ENCODE measurements around the gene MEAK7.
"Not testable (repeated sequence)": the region's sequence is repeated elsewhere in the genome, so short reads cannot be mapped to it uniquely, and the experiment has no call there.

Gene MEAK7

DNA sequence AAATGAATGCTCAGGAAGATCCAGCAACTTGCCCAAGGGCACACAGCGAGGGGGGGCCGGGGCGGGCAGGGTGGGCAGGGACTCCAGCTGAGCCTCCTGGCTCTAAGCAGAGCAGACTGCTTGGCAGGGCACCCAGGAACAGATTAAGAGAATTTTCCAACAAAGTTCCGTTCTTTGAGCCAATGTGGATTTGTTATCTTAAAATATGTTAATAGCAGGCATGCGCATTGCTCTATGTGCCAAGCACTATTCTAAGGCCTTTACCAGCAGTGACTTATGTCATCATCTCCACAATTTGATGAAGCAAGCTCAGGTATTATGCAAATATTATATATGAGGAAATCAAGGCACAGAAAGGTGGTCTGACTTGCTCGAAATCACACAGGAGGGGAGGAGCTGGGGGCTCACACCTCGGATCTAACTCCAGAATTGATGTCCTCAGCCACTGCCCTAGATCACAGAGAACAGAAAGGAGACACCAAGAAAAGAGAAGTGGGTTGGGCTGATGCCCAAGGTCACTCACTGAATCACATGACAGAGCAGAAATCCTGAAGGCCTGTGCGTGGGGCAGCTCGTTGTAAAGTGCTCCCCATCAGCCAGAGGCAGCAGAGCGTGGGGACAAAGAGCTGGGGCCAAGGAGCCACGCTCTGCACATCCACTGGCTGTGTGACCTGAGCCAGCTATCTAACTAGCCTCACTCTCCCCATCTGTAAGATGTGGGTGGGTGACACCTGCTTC lies 23.2 kb upstream of the MEAK7 start:
- TF ChIP-seq, protein P1, sequence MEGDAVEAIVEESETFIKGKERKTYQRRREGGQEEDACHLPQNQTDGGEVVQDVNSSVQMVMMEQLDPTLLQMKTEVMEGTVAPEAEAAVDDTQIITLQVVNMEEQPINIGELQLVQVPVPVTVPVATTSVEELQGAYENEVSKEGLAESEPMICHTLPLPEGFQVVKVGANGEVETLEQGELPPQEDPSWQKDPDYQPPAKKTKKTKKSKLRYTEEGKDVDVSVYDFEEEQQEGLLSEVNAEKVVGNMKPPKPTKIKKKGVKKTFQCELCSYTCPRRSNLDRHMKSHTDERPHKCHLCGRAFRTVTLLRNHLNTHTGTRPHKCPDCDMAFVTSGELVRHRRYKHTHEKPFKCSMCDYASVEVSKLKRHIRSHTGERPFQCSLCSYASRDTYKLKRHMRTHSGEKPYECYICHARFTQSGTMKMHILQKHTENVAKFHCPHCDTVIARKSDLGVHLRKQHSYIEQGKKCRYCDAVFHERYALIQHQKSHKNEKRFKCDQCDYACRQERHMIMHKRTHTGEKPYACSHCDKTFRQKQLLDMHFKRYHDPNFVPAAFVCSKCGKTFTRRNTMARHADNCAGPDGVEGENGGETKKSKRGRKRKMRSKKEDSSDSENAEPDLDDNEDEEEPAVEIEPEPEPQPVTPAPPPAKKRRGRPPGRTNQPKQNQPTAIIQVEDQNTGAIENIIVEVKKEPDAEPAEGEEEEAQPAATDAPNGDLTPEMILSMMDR (IDR thresholded peaks at IDR 0.05; ENCODE audit: insufficient read depth, low read depth, low read length, missing control alignments): no peak
- no peak overlapping the region for H3K4me3 ChIP-seq (ENCODE audit: low read depth, low read length)
- DNase-seq (ENCODE audit: low read depth): no peak

DNA sequence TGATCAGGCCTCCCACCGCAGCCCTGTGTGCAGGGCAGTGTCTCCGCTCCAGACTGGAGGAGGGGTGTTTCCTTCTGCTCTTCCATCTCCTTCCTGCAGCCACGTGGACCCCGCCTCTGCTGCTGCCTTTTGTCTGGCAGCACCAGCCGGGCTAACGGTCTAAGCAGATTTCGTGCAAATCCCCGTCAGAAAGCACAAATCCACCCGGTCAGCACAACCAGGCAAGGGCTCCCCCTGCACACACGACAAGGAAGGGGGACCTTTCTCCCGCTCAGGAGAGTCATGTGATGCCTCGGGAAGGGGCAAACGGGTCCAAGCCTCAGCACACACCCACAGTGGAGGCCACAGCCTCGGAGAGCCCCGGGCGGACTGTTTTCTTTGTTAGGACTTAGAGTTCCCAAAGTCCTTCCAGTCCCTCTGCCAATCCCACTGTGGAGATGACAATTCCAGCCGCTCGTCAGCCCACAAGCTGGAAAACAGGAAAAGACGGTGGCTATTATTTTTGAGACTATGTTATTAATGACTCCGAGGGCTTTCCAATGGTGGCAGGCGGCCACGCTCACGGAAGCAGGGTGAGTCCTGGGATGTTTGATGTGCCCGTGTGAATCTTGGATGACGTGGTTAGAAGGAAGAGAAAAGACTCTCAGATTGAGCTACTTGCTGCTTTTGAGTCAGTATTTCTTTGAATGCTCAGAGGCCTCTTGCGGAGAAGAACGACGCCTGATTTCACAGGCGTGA lies 22.5 kb upstream of the MEAK7 start:
- no peak for DNase-seq (ENCODE audit: low read depth)
- no peak overlapping the region for H3K4me3 ChIP-seq (ENCODE audit: low read depth, low read length)
- TF ChIP-seq, protein P1 (IDR thresholded peaks at IDR 0.05; ENCODE audit: insufficient read depth, low read depth, low read length, missing control alignments): no peak

DNA sequence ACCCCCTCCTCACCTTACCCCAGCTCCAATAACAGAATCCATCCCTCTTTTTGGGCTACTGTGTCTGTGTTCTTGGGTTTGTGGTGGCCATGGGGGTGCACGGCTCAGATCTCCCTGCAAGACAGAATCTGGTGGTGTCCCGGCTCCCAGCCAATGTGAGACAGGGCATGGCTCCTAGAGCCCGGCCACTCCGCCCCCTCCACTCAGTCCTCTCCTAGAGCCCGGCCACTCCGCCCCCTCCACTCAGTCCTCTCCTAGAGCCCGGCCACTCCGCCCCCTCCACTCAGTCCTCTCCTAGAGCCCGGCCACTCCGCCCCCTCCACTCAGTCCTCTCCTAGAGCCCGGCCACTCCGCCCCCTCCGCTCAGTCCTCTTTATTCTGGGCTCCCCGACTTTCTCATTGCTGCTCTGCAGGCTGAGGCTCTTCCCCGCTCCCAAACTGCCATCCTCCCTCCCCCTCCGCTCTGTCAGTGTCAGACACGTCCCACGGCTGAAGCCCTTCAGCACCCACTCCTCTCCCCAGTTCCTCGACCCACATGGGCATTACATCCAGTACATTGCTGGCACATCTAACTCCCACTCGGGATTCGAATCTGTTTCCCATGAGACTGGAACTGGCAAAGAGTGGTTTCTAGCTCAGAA lies 20.6 kb upstream of the MEAK7 start:
- not testable (repeated sequence) for DNase-seq (ENCODE audit: low read depth); H3K4me3 ChIP-seq (ENCODE audit: low read depth, low read length)

DNA sequence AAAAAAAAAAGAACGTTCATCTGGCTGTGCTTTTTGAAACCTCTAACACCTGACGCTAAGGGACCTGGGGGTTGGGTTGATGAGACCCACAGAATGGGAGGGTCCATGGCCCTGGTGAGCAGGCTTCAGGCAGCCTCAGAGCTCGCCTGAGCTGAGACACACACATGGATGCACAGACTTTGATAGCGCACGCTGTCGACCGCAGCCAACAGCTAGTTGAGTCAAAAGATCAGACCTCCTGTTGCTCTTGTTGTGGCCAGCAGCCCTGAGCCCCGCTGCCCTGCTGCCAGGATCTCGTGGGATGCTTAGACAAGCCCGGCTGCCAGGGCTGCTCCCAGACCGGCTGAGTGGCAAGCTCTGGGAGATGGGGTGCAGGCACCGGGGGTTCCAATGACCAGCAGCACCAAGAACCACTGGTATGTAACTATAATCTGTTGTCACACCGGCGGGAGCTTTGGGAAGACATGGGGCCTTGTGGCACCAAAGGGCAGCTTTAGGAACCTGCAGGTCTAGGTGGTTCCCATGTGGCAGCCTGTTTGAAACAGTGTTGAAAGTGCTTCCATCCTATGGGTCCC lies 20.0 kb upstream of the MEAK7 start:
- H3K4me3 ChIP-seq (ENCODE audit: low read depth, low read length): no peak overlapping the region
- TF ChIP-seq, protein P1 (IDR thresholded peaks at IDR 0.05; ENCODE audit: insufficient read depth, low read depth, low read length, missing control alignments): no peak
- no peak for DNase-seq (ENCODE audit: low read depth)

DNA sequence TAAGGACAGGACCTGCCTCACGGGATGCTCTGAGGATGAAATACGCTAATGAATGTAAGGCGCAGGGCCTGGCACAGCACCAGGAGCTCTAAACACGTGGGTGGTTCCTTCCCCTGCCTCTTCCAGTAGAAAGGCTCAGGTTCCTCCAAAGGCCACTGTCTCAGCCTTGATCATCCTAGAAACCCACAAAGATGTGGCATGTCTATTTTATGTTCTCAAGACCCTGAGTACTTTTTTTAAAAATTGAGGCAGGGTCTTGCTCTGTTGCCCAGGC lies 17.0 kb upstream of the MEAK7 start:
- no peak overlapping the region for H3K4me3 ChIP-seq (ENCODE audit: low read depth, low read length)
- TF ChIP-seq, protein P1 (IDR thresholded peaks at IDR 0.05; ENCODE audit: insufficient read depth, low read depth, low read length, missing control alignments): no peak
- DNase-seq (ENCODE audit: low read depth): no peak

DNA sequence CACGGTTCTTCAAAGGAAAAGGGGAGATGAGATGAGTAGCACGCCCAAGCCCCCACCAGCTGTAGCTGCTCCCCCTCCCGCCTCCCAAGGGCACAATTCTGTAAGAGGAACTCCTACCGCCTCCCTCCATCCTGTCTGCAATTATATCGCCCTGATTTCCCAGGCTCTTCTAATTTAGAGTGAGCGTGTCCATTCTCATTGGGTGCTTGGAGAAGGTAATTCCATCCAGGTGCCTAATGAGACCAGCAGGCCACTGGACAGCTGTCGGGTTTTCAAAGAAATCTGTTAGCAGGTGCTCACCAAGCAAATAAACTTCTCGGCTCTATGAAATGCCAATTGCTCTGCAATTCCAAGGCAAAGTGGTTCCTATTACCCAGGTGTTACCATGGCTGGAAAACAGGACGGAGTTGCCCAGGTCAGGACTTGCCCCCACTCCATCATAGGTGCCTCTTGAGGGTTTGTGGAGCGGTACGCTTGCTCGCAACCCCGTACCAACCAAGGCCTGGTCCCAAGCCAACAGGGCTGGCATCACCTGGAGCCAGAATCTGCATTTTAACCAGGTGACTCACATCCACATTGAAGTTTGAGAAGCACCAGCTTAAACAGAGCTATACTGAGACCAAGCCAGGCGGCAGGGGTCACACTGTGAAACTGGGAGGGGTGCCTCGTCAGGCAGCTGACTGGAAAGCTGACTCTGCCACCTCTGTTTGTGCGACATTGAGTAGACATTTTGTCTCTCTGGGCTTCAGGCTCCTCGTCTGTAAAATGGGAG lies 16.5 kb upstream of the MEAK7 start:
- H3K4me3 ChIP-seq (ENCODE audit: low read depth, low read length): no peak overlapping the region
- TF ChIP-seq, protein P1 (IDR thresholded peaks at IDR 0.05; ENCODE audit: insufficient read depth, low read depth, low read length, missing control alignments): no peak
- no peak for DNase-seq (ENCODE audit: low read depth)

All from GM12865 (cell line).